MCF 10A (cell line): Measurements from ENCODE around the gene KDM3A. TPM values are rescaled to one million over a fixed set of nuclear protein-coding genes. Genes with fewer than 3 reads are reported as not detected.

Experiments
- BruUV-seq: library from RNA; stranded (reverse); fragments of 400-500 nt; replicated peaks from 2 replicates; lab custom pipeline; 2021; lab: Mats Ljungman, UMichigan
- CTCF ChIA-PET: fragments of 300-600 bp; sonication (Branson Sonifier 250); formaldehyde crosslinking; extraction: SDS; loops from one replicate; lab custom pipeline; 2021; ENCODE audit warnings: antibody characterized with exemption, inconsistent platforms; lab: Yijun Ruan, JAX
- POLR2A ChIA-PET: fragments of 300-600, 350-650 bp; sonication (Branson Sonifier 250); formaldehyde crosslinking; extraction: SDS; loops from one replicate; lab custom pipeline; 2020; ENCODE audit warnings: antibody characterized with exemption, inconsistent platforms; lab: Yijun Ruan, JAX
- DNase-seq: peaks from one replicate; pipeline ENCODE4 v3.0.0-alpha.2; 2018; ENCODE audit not compliant: unreplicated experiment
- H3K27ac Mint-ChIP-seq: one replicate; pipeline ENCODE4 v1.8.0; 2022; ENCODE audit warnings: mild to moderate bottlenecking, low read depth, mixed read lengths; ENCODE audit not compliant: unreplicated experiment
- H3K27me3 Mint-ChIP-seq: one replicate; pipeline ENCODE4 v1.8.0; 2022; ENCODE audit warnings: mixed read lengths; ENCODE audit not compliant: insufficient read depth, unreplicated experiment
- H3K36me3 Mint-ChIP-seq: one replicate; pipeline ENCODE4 v1.8.0; 2022; ENCODE audit warnings: mild to moderate bottlenecking, moderate library complexity, mixed read lengths; ENCODE audit not compliant: insufficient read depth, unreplicated experiment
- H3K4me1 Mint-ChIP-seq: one replicate; pipeline ENCODE4 v1.8.0; 2022; ENCODE audit warnings: mixed read lengths; ENCODE audit not compliant: insufficient read depth, unreplicated experiment
- H3K4me3 Mint-ChIP-seq: one replicate; pipeline ENCODE4 v1.8.0; 2022; ENCODE audit warnings: mild to moderate bottlenecking, moderate library complexity, mixed read lengths; ENCODE audit not compliant: unreplicated experiment
- H3K9me3 Mint-ChIP-seq: one replicate; pipeline ENCODE4 v1.8.0; 2022; ENCODE audit warnings: mixed read lengths; ENCODE audit not compliant: unreplicated experiment
- CTCF ChIP-seq: fragments of 200-600 bp; IDR thresholded peaks from one replicate; pipeline ENCODE4 v1.8.0; 2022; ENCODE audit warnings: antibody characterized with exemption, mild to moderate bottlenecking; ENCODE audit not compliant: unreplicated experiment
- intact Hi-C: fragments of 100-400 bp; cut with micrococcal nuclease; formaldehyde crosslinking; loops from 2 replicates; pipeline ENCODE4 v1.14.1; 2022
- total RNA-seq: library from RNA; stranded (reverse); gene quantifications from 2 replicates; pipeline ENCODE4 v1.2.3, GENCODE V29; 2022

Gene KDM3A
- total RNA-seq, 1 experiment from 2014 or later, result 21.1 TPM

- intact Hi-C loops, result no loop called here
- DNase-seq, result no peak
- CTCF ChIA-PET, result interaction anchor here (0.6 to 1.4 kb wide), 9 partner anchors 11 to 266 kb away, joined by 3 to 6 read pairs (median 3); no protein-coding TSS in a partner anchor
- Mint-ChIP-seq H3K27me3 (no peaks in the 10 kb centered on the region), H3K4me3 (no peak overlapping the region), H3K9me3 (no peaks in the 10 kb centered on the region), H3K36me3 (peaks cover 96% of the 10 kb centered on the region), H3K4me1 (peaks cover 2% of the 10 kb centered on the region), H3K27ac (no peak overlapping the region)
- no TSS peak for BruUV-seq
- TF ChIP-seq CTCF, result no peak
- POLR2A ChIA-PET, result interaction anchor here (0.6 to 1.7 kb wide), 4 partner anchors 11 to 40 kb away, joined by 3 to 6 read pairs (median 3); no protein-coding TSS in a partner anchor
Observed at GRCh38 chr2:86487062-86487461, 45.9 kb downstream of the KDM3A start.

GRCh38 chr2:86488561-86489250 lies 47.5 kb downstream of the KDM3A start:
- TF ChIP-seq CTCF, result no peak
- Mint-ChIP-seq H3K4me1 (no peaks in the 10 kb centered on the region), H3K27ac (peak overlapping the region; percentile 51), H3K9me3 (no peaks in the 10 kb centered on the region), H3K4me3 (no peak overlapping the region), H3K36me3 (peaks cover 94% of the 10 kb centered on the region), H3K27me3 (no peaks in the 10 kb centered on the region)
- CTCF ChIA-PET, result interaction anchor here (1.2 to 1.3 kb wide), 2 partner anchors 17 to 276 kb away, joined by 3 to 4 read pairs; no protein-coding TSS in a partner anchor
- intact Hi-C loops, result no loop called here
- BruUV-seq, result no TSS peak
- no peak for DNase-seq
- POLR2A ChIA-PET, result interaction anchor here (0.5 to 1.3 kb wide), 3 partner anchors 9 to 74 kb away, joined by 3 to 4 read pairs (median 3); no protein-coding TSS in a partner anchor

- CTCF ChIA-PET, result no interaction called here
Observed at GRCh38 chr2:86489542-86489941, 48.4 kb downstream of the KDM3A start.

More at GRCh38 chr2:86489542-86489941, 48.4 kb downstream of the KDM3A start:
- H3K36me3 Mint-ChIP-seq, result peaks cover 93% of the 10 kb centered on the region
- no peak for DNase-seq
- no peaks in the 10 kb centered on the region for H3K4me1 Mint-ChIP-seq
- no peak for TF ChIP-seq CTCF
- no TSS peak for BruUV-seq
- no peaks in the 10 kb centered on the region for H3K27me3 Mint-ChIP-seq
- POLR2A ChIA-PET, result interaction anchor here (0.5 to 0.8 kb wide), 2 partner anchors 9 to 73 kb away, joined by 3 read pairs; no protein-coding TSS in a partner anchor
- H3K4me3 Mint-ChIP-seq, result no peak overlapping the region
- H3K9me3 Mint-ChIP-seq, result no peaks in the 10 kb centered on the region
- H3K27ac Mint-ChIP-seq, result no peak overlapping the region
- intact Hi-C loops, result no loop called here
